A549 (cell line): Measurements from ENCODE around the gene ANKRD33B. TPM values are rescaled to one million over a fixed set of nuclear protein-coding genes. Genes with fewer than 3 reads are reported as not detected.

Source experiments
- ATAC-seq, 2 experiments: fragments of 200-7000 bp in 1 of 2; fragments of >200 bp in 1 of 2; cut with Nextera tagmentation in 1 of 2; cut with Tn5 transposase in 1 of 2; 3 replicates each; pipeline versions ENCODE4 v1.8.0 to v1.9.1; 2018 to 2020; ENCODE audit warnings: mild to moderate bottlenecking in 1 of 2, moderate library complexity in 1 of 2
- CTCF ChIA-PET: fragments of 300-600 bp; sonication (Branson Sonifier 250); formaldehyde crosslinking; extraction: SDS; loops from one replicate; lab custom pipeline; 2021; ENCODE audit warnings: antibody characterized with exemption, inconsistent platforms; lab: Yijun Ruan, JAX
- POLR2A ChIA-PET: fragments of 350-600 bp; formaldehyde crosslinking; extraction: SDS; loops from one replicate; lab custom pipeline; 2021; ENCODE audit warnings: antibody characterized with exemption, inconsistent platforms; lab: Yijun Ruan, JAX
- DNase-seq, 2 experiments: peaks; one replicate each; pipeline versions ENCODE4 v3.0.0 to v3.0.0-alpha.2; 2011 to 2016; ENCODE audit warnings: low read depth in 1 of 2, low spot score in 1 of 2
- FAIRE-seq: peaks from 2 replicates; lab custom pipeline; 2011; peaks lifted over from hg19 to GRCh38; lab: Jason Lieb, UNC
- H3K27ac ChIP-seq, 2 experiments: fragments of >200 bp; sonication (Bioruptor Twin); formaldehyde crosslinking; 3 replicates each; pipeline ENCODE4 v1.5.1; 2016 to 2017
- H3K4me1 ChIP-seq: fragments of >200 bp; sonication (Bioruptor Twin); formaldehyde crosslinking; 3 replicates; pipeline ENCODE4 v1.6.1; 2016
- H3K4me2 ChIP-seq: fragments of >200 bp; sonication (Bioruptor Twin); formaldehyde crosslinking; 3 replicates; pipeline ENCODE4 v1.6.1; 2016
- H3K4me3 ChIP-seq: fragments of >200 bp; sonication (Bioruptor Twin); formaldehyde crosslinking; 3 replicates; pipeline ENCODE4 v1.5.1; 2016
- H3K9me3 ChIP-seq: fragments of >200 bp; sonication (Bioruptor Twin); formaldehyde crosslinking; 3 replicates; pipeline ENCODE4 v1.6.1; 2016
- BHLHE40 ChIP-seq: IDR thresholded peaks from 2 replicates; pipeline ENCODE4 v1.6.1; 2012; ENCODE audit warnings: low read depth, low read length, inconsistent platforms
- CBX2 ChIP-seq: fragments of 200-600 bp; sonication (generic); IDR thresholded peaks from 2 replicates; pipeline ENCODE4 v1.6.1; 2016; ENCODE audit warnings: low read depth, mild to moderate bottlenecking, borderline replicate concordance
- CBX8 ChIP-seq: fragments of 200-600 bp; sonication (generic); IDR thresholded peaks from 2 replicates; pipeline ENCODE4 v1.6.1; 2016
- CEBPB ChIP-seq, 2 experiments: fragments of >200 bp in 1 of 2; sonication (Bioruptor Twin) in 1 of 2; formaldehyde crosslinking in 1 of 2; IDR thresholded peaks; 2 replicates each; pipeline ENCODE4 v1.6.1; 2012 to 2016
- ESRRA ChIP-seq: fragments of 150-350 bp; IDR thresholded peaks from 2 replicates; pipeline ENCODE4 v1.6.1; 2014; ENCODE audit warnings: mild to moderate bottlenecking, low read length, borderline replicate concordance
- FOSL2 ChIP-seq, 2 experiments: fragments of 450-650 bp in 1 of 2; fragments of >200 bp in 1 of 2; sonication (Bioruptor Twin) in 1 of 2; formaldehyde crosslinking; IDR thresholded peaks; 2 replicates each; pipeline versions ENCODE4 v1.5.0 to v1.6.1; 2016 to 2020; ENCODE audit warnings: mild to moderate bottlenecking in 1 of 2, moderate library complexity in 1 of 2
- FOXS1 ChIP-seq: fragments of 250-450 bp; sonication (Bioruptor Pico); IDR thresholded peaks from 2 replicates; pipeline ENCODE4 v1.5.0; 2020; ENCODE audit warnings: mild to moderate bottlenecking, moderate library complexity
- HEYL ChIP-seq: fragments of 250-450 bp; sonication (Bioruptor Pico); IDR thresholded peaks from 2 replicates; pipeline ENCODE4 v1.8.0; 2021; ENCODE audit warnings: mild to moderate bottlenecking, moderate library complexity
- HOXA7 ChIP-seq: fragments of 250-450 bp; sonication (Bioruptor Pico); IDR thresholded peaks from 2 replicates; pipeline ENCODE4 v1.5.0; 2020; ENCODE audit warnings: mild to moderate bottlenecking, moderate library complexity
- JUN ChIP-seq, 2 experiments: fragments of >200 bp; sonication (Bioruptor Twin); formaldehyde crosslinking; IDR thresholded peaks; 2 replicates in 1 of 2; 3 replicates in 1 of 2; pipeline ENCODE4 v1.6.1; 2016 to 2017
- KDM1A ChIP-seq: fragments of 200-600 bp; sonication (generic); IDR thresholded peaks from 2 replicates; pipeline ENCODE4 v1.6.1; 2016; ENCODE audit warnings: low read depth, mild to moderate bottlenecking
- KDM5A ChIP-seq: fragments of 200-600 bp; sonication (generic); IDR thresholded peaks from 2 replicates; pipeline ENCODE4 v1.6.1; 2016; ENCODE audit warnings: antibody characterized with exemption, mild to moderate bottlenecking
- MAZ ChIP-seq: fragments of 150-350 bp; IDR thresholded peaks from 2 replicates; pipeline ENCODE4 v1.6.1; 2014; ENCODE audit warnings: antibody characterized with exemption, low read depth, low read length, borderline replicate concordance
- MYC ChIP-seq: IDR thresholded peaks from 2 replicates; pipeline ENCODE4 v1.6.1; 2012; ENCODE audit warnings: mild to moderate bottlenecking, inconsistent platforms, low read length, improper control_type of control experiment, borderline replicate concordance
- NPAS2 ChIP-seq: fragments of 250-450 bp; sonication (Bioruptor Pico); IDR thresholded peaks from 2 replicates; pipeline ENCODE4 v1.8.0; 2022; ENCODE audit warnings: mild to moderate bottlenecking, moderate library complexity, borderline replicate concordance
- SREBF2 ChIP-seq: fragments of 450-650 bp; IDR thresholded peaks from 2 replicates; pipeline ENCODE4 v1.6.1; 2014; ENCODE audit warnings: mild to moderate bottlenecking, moderate library complexity
- TP53 ChIP-seq: fragments of 250-450 bp; sonication (Bioruptor Pico); IDR thresholded peaks from 2 replicates; pipeline ENCODE4 v1.5.0; 2021; ENCODE audit warnings: mild to moderate bottlenecking, moderate library complexity
- ZC3H11A ChIP-seq: fragments of 450-650 bp; IDR thresholded peaks from 2 replicates; pipeline ENCODE4 v1.6.1; 2014; ENCODE audit warnings: antibody characterized with exemption, mild to moderate bottlenecking
- ZFP36 ChIP-seq: fragments of 450-650 bp; IDR thresholded peaks from 2 replicates; pipeline ENCODE4 v1.6.1; 2014; ENCODE audit warnings: borderline replicate concordance; ENCODE audit not compliant: partially characterized antibody
- ZSCAN20 ChIP-seq: fragments of 250-450 bp; sonication (Bioruptor Pico); IDR thresholded peaks from 2 replicates; pipeline ENCODE4 v1.8.0; 2022; ENCODE audit warnings: mild to moderate bottlenecking, moderate library complexity
- whole genome bisulfite sequencing: methylation state at CpG from one replicate; pipeline ENCODE4 v1.1.6; 2017; ENCODE audit errors: missing lambda C conversion rate; 5-methylcytosine and 5-hydroxymethylcytosine counted together
- polyA plus RNA-seq, 4 experiments: library from polyadenylated mRNA; depleted of rRNA in 3 of 4; stranded (reverse); fragments of >200 nt; fragmentation: RNase III in 1 of 4; extraction: RNeasy Plus Mini Kit Qiagen cat#74134 plus additional on column Dnase treatment in 1 of 4; gene quantifications; 2 replicates in 3 of 4; 3 replicates in 1 of 4; pipeline ENCODE4 v1.2.3, GENCODE V29; 2011 to 2017
- TF ChIP-seq, protein P1 (sequence below): fragments of 200-600 bp; sonication (generic); IDR thresholded peaks from 2 replicates; pipeline ENCODE4 v1.6.1; 2016; ENCODE audit warnings: antibody characterized with exemption, mild to moderate bottlenecking, moderate library complexity
- TF ChIP-seq, protein P2 (sequence below): fragments of 250-450 bp; sonication (Bioruptor Pico); IDR thresholded peaks from 2 replicates; pipeline ENCODE4 v1.5.0; 2020; ENCODE audit warnings: low read depth, mild to moderate bottlenecking, moderate library complexity
- TF ChIP-seq, protein P3 (sequence below): fragments of >200 bp; sonication (Bioruptor Twin); formaldehyde crosslinking; IDR thresholded peaks from 3 replicates; pipeline ENCODE4 v1.5.1; 2016
- TF ChIP-seq, protein P4 (sequence below): fragments of 250-450 bp; sonication (Bioruptor Pico); IDR thresholded peaks from 2 replicates; pipeline ENCODE4 v1.5.0; 2021; ENCODE audit warnings: mild to moderate bottlenecking, moderate library complexity, borderline replicate concordance

Gene ANKRD33B
- polyA plus RNA-seq, 2 of the 4 experiments (the other 2 are of a cell fraction), result 4.0 to 6.9 TPM

DNA sequence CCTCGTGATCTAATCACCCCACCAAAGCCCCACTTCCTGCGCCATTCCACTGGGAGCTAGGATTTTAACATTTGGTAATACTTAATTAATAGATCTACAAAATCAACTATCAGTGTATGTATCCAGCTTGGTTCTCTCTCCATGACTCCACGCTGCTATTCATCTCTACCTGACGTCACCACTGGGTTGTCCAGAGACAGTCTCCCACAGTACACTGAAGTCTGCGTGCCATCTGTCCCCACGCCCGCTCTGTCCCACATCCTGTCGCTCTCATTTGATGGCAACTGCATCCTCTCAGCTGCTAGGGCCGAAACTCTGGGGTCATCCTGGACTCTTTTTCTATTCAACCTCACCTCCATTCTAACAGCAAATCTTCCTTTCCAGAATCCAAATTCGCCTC, 53.2 kb downstream of the ANKRD33B start:
- Histone ChIP-seq H3K27ac (no peak overlapping the region), H3K4me3 (no peak overlapping the region), H3K9me3 (peaks cover 12% of the 10 kb centered on the region), H3K4me1 (no peaks in the 10 kb centered on the region), H3K4me2 (no peak overlapping the region)
- POLR2A ChIA-PET, result no interaction called here
- DNase-seq, result no peak
- TF ChIP-seq KDM5A (no peak), ZFP36 (no peak), CBX2 (no peak), ZC3H11A (no peak), JUN (IDR thresholded peaks at IDR 0.05) (no peak), KDM1A (no peak), MYC (no peak), CBX8 (no peak), BHLHE40 (no peak), CEBPB (IDR thresholded peaks at IDR 0.05) (no peak), MAZ (no peak), HEYL (CRISPR knock-in tag) (no peak), FOSL2 (IDR thresholded peaks at IDR 0.05) (no peak), FOSL2 (CRISPR knock-in tag; IDR thresholded peaks at IDR 0.05) (no peak), TP53 (CRISPR knock-in tag) (no peak)
- TF ChIP-seq, protein P1, sequence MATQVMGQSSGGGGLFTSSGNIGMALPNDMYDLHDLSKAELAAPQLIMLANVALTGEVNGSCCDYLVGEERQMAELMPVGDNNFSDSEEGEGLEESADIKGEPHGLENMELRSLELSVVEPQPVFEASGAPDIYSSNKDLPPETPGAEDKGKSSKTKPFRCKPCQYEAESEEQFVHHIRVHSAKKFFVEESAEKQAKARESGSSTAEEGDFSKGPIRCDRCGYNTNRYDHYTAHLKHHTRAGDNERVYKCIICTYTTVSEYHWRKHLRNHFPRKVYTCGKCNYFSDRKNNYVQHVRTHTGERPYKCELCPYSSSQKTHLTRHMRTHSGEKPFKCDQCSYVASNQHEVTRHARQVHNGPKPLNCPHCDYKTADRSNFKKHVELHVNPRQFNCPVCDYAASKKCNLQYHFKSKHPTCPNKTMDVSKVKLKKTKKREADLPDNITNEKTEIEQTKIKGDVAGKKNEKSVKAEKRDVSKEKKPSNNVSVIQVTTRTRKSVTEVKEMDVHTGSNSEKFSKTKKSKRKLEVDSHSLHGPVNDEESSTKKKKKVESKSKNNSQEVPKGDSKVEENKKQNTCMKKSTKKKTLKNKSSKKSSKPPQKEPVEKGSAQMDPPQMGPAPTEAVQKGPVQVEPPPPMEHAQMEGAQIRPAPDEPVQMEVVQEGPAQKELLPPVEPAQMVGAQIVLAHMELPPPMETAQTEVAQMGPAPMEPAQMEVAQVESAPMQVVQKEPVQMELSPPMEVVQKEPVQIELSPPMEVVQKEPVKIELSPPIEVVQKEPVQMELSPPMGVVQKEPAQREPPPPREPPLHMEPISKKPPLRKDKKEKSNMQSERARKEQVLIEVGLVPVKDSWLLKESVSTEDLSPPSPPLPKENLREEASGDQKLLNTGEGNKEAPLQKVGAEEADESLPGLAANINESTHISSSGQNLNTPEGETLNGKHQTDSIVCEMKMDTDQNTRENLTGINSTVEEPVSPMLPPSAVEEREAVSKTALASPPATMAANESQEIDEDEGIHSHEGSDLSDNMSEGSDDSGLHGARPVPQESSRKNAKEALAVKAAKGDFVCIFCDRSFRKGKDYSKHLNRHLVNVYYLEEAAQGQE, result no peak
- TF ChIP-seq, protein P2, sequence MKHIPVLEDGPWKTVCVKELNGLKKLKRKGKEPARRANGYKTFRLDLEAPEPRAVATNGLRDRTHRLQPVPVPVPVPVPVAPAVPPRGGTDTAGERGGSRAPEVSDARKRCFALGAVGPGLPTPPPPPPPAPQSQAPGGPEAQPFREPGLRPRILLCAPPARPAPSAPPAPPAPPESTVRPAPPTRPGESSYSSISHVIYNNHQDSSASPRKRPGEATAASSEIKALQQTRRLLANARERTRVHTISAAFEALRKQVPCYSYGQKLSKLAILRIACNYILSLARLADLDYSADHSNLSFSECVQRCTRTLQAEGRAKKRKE (CRISPR knock-in tag), result no peak
- TF ChIP-seq, protein P3, sequence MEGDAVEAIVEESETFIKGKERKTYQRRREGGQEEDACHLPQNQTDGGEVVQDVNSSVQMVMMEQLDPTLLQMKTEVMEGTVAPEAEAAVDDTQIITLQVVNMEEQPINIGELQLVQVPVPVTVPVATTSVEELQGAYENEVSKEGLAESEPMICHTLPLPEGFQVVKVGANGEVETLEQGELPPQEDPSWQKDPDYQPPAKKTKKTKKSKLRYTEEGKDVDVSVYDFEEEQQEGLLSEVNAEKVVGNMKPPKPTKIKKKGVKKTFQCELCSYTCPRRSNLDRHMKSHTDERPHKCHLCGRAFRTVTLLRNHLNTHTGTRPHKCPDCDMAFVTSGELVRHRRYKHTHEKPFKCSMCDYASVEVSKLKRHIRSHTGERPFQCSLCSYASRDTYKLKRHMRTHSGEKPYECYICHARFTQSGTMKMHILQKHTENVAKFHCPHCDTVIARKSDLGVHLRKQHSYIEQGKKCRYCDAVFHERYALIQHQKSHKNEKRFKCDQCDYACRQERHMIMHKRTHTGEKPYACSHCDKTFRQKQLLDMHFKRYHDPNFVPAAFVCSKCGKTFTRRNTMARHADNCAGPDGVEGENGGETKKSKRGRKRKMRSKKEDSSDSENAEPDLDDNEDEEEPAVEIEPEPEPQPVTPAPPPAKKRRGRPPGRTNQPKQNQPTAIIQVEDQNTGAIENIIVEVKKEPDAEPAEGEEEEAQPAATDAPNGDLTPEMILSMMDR, result no peak
- no peak for ATAC-seq
- 93% methylated on average over 9 of the region's 10 CpGs for WGBS
- CTCF ChIA-PET, result interaction anchor here (1.4 to 23.2 kb wide), 4 partner anchors 9 to 166 kb away, joined by 4 to 479 read pairs (median 25); no protein-coding TSS in a partner anchor
- no peak for FAIRE-seq

DNA sequence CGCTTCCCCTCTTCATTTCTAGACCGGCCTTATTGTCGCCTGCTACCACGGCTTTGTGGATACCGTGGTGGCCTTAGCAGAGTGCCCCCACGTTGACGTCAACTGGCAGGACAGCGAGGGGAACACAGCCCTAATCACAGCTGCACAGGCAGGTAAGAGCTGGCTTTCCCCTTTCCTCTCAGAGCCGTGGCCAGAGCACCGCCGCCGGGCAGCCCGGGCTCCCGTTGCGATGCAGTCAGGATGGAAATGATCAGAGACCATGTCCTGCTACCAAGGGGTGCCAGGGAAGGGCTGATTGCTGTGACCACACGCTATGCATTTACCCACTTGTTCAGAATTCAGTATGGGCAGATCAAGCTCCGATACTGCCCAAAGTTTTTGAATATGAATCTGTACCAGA, 54.4 kb downstream of the ANKRD33B start:
- CTCF ChIA-PET, result interaction anchor here (1.4 to 23.2 kb wide), 4 partner anchors 10 to 167 kb away, joined by 5 to 479 read pairs (median 26); no protein-coding TSS in a partner anchor
- no peak overlapping the region for H3K4me3 ChIP-seq
- ATAC-seq (no peak; a peak in 1 of 6 replicates), FAIRE-seq (no peak), DNase-seq (no peak)
- no peaks in the 10 kb centered on the region for H3K4me1 ChIP-seq
- TF ChIP-seq ZSCAN20 (CRISPR knock-in tag), result no peak
- TF ChIP-seq ESRRA, result no peak
- no peak for TF ChIP-seq SREBF2
- TF ChIP-seq NPAS2 (CRISPR knock-in tag), result no peak
- no peak for TF ChIP-seq HOXA7 (CRISPR knock-in tag)
- no peak for TF ChIP-seq ZFP36
- no peak for TF ChIP-seq FOXS1 (CRISPR knock-in tag)
- TF ChIP-seq, protein P2 (CRISPR knock-in tag), result no peak
- TF ChIP-seq, protein P4, sequence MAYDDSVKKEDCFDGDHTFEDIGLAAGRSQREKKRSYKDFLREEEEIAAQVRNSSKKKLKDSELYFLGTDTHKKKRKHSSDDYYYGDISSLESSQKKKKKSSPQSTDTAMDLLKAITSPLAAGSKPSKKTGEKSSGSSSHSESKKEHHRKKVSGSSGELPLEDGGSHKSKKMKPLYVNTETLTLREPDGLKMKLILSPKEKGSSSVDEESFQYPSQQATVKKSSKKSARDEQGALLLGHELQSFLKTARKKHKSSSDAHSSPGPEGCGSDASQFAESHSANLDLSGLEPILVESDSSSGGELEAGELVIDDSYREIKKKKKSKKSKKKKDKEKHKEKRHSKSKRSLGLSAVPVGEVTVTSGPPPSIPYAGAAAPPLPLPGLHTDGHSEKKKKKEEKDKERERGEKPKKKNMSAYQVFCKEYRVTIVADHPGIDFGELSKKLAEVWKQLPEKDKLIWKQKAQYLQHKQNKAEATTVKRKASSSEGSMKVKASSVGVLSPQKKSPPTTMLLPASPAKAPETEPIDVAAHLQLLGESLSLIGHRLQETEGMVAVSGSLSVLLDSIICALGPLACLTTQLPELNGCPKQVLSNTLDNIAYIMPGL (CRISPR knock-in tag), result no peak
- TF ChIP-seq CBX2, result no peak
- TF ChIP-seq KDM1A, result no peak
- TF ChIP-seq, all 56 proteins: peak for 0
- 89% methylated on average over 17 of the region's 17 CpGs for WGBS
- peaks cover 12% of the 10 kb centered on the region for H3K9me3 ChIP-seq
- H3K4me2 ChIP-seq, result no peak overlapping the region
- POLR2A ChIA-PET, result no interaction called here
- no peak overlapping the region for H3K27ac ChIP-seq
